Right atrium auricular region (tissue), 2 donors: ENCODE data around the gene CD22. TPM values are rescaled to one million over a fixed set of nuclear protein-coding genes. Genes with fewer than 3 reads are reported as not detected.

Experiments
- DNase-seq: peaks from one replicate; pipeline ENCODE4 v3.0.0-alpha.2; 2019; ENCODE audit warnings: low spot score
- H3K27ac ChIP-seq, 2 donors: fragments of 200-600 bp; sonication (generic); 1 replicate in 1 of 2; 2 replicates in 1 of 2; pipeline ENCODE4 v1.5.1; 2016 to 2019
- H3K27me3 ChIP-seq, 2 donors: fragments of 200-600 bp; sonication (generic); one replicate each; pipeline versions ENCODE4 v1.5.1 to v1.6.0; 2017 to 2019
- H3K36me3 ChIP-seq: fragments of 200-600 bp; sonication (generic); one replicate; pipeline ENCODE4 v1.5.1; 2016
- H3K4me1 ChIP-seq, 2 donors: fragments of 200-600 bp; sonication (generic); one replicate each; pipeline versions ENCODE4 v1.5.1 to v1.6.0; 2017 to 2019
- H3K4me3 ChIP-seq, 2 donors: fragments of 200-600 bp; sonication (generic); 1 replicate in 1 of 2; 2 replicates in 1 of 2; pipeline ENCODE4 v1.5.1; 2017 to 2019; ENCODE audit warnings: mild to moderate bottlenecking in 1 of 2, moderate library complexity in 1 of 2
- H3K9me3 ChIP-seq, 2 donors: fragments of 200-600 bp; sonication (generic); one replicate each; pipeline ENCODE4 v1.5.1; 2019
- total RNA-seq, 2 donors: library from RNA; depleted of rRNA; stranded (reverse); fragments of >200 nt; gene quantifications; one replicate each; pipeline ENCODE4 v1.1.0, GENCODE V29; 2016
- TF ChIP-seq, protein P1 (sequence below), 2 donors: fragments of 200-600 bp; sonication (generic); IDR thresholded peaks; one replicate each; pipeline ENCODE4 v1.5.1; 2019; ENCODE audit warnings: antibody characterized with exemption in 2 of 2

CD22 gene
- total RNA-seq, 2 donors from 2014 or later, result 1.4 TPM; not detected in 1

DNA sequence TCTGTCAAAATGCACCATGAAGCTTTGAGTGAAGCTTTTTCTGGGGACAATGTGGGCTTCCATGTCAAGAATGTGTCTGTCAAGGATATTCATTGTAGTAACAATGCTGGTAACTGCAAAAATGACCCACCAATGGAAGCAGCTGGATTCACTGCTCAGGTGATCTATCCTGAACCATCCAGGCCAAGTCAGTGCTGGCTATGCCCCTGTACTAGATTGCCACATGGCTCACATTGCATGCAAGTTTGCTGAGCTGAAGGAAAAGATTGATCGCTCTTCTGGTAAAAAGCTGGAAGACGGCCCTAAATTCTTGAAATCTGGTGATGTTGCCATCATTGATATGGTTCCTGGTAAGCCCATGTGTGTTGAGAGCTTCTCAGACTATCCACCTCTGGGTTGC, 54.5 kb downstream of the CD22 start:
- H3K27me3 ChIP-seq, result no peaks in the 10 kb centered on the region
- H3K4me1 ChIP-seq, result no peaks in the 10 kb centered on the region
- TF ChIP-seq, protein P1, sequence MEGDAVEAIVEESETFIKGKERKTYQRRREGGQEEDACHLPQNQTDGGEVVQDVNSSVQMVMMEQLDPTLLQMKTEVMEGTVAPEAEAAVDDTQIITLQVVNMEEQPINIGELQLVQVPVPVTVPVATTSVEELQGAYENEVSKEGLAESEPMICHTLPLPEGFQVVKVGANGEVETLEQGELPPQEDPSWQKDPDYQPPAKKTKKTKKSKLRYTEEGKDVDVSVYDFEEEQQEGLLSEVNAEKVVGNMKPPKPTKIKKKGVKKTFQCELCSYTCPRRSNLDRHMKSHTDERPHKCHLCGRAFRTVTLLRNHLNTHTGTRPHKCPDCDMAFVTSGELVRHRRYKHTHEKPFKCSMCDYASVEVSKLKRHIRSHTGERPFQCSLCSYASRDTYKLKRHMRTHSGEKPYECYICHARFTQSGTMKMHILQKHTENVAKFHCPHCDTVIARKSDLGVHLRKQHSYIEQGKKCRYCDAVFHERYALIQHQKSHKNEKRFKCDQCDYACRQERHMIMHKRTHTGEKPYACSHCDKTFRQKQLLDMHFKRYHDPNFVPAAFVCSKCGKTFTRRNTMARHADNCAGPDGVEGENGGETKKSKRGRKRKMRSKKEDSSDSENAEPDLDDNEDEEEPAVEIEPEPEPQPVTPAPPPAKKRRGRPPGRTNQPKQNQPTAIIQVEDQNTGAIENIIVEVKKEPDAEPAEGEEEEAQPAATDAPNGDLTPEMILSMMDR (IDR thresholded peaks at IDR 0.05), result no peak
- no peak overlapping the region for H3K27ac ChIP-seq
- peaks cover 0 to 10% of the 10 kb centered on the region in 2 donors for H3K9me3 ChIP-seq
- no peak overlapping the region for H3K4me3 ChIP-seq
- no peaks in the 10 kb centered on the region for H3K36me3 ChIP-seq
- no peak for DNase-seq

DNA sequence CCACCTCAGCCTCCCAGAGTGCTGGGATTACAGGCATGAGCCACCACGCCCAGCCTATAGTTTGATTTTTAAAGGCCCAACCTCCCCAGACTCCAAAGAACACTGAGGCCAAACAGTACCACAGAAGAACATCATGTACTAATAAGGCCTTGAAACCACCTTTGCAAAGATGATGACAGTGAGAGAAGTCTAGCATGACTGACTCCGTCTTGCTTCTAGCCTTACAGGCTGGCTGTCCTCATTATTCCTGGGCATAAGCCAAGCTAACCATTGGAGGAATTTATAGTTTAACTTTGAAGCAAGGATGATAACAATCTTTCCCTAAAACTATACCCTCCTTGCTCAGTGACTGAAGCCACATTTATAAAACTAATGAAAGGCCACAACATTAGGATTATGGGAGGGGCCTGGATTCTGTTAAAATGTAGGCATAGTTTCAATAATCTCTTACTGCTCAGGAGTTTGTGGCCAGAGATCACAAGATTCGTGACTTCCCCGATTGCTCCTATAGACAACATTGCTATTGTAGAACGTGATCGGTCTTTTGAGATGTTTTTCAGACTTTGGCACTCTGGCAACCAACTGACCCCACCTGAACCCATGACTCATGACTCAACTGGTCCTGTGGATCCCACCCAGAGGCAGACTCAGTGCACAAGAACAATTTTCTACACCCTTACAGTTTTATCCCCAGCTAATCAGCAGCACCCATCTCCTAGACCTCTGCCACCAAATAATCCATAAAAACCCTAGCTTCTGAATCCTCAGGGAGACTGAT, 59.5 kb downstream of the CD22 start:
- peaks cover 0 to 10% of the 10 kb centered on the region in 2 donors for H3K9me3 ChIP-seq
- TF ChIP-seq, protein P1 (IDR thresholded peaks at IDR 0.05), result no peak
- H3K27ac ChIP-seq, result no peak overlapping the region
- H3K4me3 ChIP-seq, result no peak overlapping the region
- H3K4me1 ChIP-seq, result no peaks in the 10 kb centered on the region
- H3K27me3 ChIP-seq, result no peaks in the 10 kb centered on the region
- H3K36me3 ChIP-seq, result no peaks in the 10 kb centered on the region
- no peak for DNase-seq

DNA sequence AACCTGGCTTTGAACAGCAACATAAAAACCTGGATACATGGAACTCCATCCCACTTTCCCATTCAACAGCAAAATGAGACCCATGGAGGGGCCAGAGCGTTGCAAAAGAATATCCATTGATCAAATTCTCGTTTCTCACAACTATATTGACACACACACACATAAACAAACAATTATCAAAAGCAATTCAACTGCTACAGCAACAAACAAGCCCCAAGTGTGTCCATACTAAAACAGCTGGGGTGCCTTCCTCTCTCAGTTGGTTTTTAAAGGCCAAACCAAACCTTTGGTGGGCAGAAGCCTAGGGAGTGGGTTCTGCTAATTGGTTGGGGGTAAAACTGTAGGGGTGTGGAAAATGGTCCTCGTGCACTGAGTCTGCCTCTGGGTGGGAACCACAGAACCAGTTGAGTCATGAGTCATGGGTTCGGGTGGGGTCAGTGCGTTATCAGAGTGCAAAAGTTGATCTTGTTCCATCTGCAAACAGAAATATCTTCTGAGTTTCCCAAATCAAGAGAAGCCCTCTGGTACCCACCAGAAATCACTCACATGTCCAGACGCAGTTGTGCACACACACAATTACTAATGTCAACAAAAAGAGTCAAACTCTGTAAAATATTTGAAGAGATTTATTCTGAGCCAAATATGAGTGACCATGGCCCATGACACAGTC, 60.3 kb downstream of the CD22 start:
- TF ChIP-seq, protein P1 (IDR thresholded peaks at IDR 0.05), result no peak
- Histone ChIP-seq H3K4me1 (no peaks in the 10 kb centered on the region), H3K4me3 (no peak overlapping the region), H3K36me3 (no peaks in the 10 kb centered on the region), H3K27me3 (no peaks in the 10 kb centered on the region), H3K9me3 (peaks cover 0 to 10% of the 10 kb centered on the region in 2 donors), H3K27ac (no peak overlapping the region)
- DNase-seq, result no peak

DNA sequence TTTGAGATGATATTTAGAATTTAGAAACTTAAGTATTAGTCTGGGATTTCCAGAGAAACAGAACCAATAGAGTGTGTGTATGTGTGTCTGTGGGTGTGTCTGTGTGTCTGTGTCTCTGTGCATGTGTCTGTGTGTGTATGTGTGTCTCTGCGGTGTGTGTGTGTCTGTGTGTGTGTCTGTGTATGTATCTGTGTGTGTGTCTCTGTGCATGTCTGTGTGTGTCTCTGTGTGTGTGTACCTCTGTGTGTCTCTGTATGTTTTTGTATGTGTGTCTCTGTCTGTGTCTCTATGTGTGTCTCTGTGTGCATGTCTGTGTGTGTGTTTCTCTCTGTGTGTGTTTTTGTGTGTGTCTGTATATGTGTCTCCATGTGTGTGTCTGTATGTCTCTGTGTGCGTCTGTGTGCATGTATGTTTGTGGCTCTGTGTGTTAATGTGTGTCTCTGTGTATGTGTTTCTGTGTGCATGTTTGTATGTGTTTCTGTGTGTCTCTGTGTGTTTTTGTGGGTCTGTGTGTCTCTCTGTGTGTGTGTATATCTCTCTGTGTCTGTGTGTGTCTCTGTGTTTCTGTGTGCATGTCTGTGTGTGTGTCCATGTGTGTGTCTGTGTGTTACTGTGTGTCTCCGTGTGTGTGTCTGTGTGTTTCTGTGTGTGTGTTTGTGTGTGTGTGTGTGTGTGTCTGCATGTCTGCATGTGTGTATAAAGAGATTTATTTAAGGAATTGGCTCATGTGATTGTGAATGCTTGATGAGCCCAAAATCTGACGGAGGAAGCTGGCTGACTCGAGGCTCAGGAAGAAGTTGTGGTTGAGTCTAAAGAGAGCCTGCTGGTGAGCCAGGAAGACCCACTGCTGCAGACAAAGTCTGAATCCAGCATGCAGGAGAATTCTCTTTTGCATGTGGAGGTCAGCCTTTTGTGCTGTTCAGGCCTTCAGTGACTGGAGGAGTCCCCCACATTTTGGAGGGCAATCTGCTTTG, 64.0 kb downstream of the CD22 start:
- H3K9me3 ChIP-seq, result no peaks in the 10 kb centered on the region

More for the DNA sequence above, 64.0 kb downstream of the CD22 start:
- no peak for DNase-seq
- H3K36me3 ChIP-seq, result no peaks in the 10 kb centered on the region
- TF ChIP-seq, protein P1 (IDR thresholded peaks at IDR 0.05), result no peak
- no peak overlapping the region for H3K27ac ChIP-seq
- H3K27me3 ChIP-seq, result no peaks in the 10 kb centered on the region
- H3K4me1 ChIP-seq, result no peaks in the 10 kb centered on the region
- no peak overlapping the region for H3K4me3 ChIP-seq
